GM13976 (cell line): ENCODE results near the gene MAMLD1.

Source experiments
- DNase-seq: peaks from one replicate; pipeline ENCODE4 v3.0.0; 2012; ENCODE audit warnings: low spot score
- in situ Hi-C: fragments of 300-500 bp; cut with MboI; formaldehyde crosslinking; loops from one replicate; pipeline ENCODE4 v1.12.0; 2022; ENCODE audit warnings: low sequenced_read_pairs, mixed read lengths, inconsistent platforms; ENCODE audit not compliant: unreplicated experiment
- TF ChIP-seq, protein P1 (sequence below): IDR thresholded peaks from 2 replicates; pipeline ENCODE4 v1.5.1; 2012; ENCODE audit warnings: borderline replicate concordance, mild to moderate bottlenecking; ENCODE audit not compliant: insufficient read depth; ENCODE audit errors: extremely low read depth, missing control alignments, control extremely low read depth

MAMLD1 gene

GRCh38 chrX:150456941-150457340 is 93.8 kb downstream of the MAMLD1 start:
- in situ Hi-C loops = no loop called here
- DNase-seq = no peak
- TF ChIP-seq, protein P1, sequence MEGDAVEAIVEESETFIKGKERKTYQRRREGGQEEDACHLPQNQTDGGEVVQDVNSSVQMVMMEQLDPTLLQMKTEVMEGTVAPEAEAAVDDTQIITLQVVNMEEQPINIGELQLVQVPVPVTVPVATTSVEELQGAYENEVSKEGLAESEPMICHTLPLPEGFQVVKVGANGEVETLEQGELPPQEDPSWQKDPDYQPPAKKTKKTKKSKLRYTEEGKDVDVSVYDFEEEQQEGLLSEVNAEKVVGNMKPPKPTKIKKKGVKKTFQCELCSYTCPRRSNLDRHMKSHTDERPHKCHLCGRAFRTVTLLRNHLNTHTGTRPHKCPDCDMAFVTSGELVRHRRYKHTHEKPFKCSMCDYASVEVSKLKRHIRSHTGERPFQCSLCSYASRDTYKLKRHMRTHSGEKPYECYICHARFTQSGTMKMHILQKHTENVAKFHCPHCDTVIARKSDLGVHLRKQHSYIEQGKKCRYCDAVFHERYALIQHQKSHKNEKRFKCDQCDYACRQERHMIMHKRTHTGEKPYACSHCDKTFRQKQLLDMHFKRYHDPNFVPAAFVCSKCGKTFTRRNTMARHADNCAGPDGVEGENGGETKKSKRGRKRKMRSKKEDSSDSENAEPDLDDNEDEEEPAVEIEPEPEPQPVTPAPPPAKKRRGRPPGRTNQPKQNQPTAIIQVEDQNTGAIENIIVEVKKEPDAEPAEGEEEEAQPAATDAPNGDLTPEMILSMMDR = no peak

- in situ Hi-C loops = no loop called here
- DNase-seq = no peak
- TF ChIP-seq, protein P1 = no peak
Observed at GRCh38 chrX:150459196-150459595, 96.1 kb downstream of the MAMLD1 start.

- TF ChIP-seq, protein P1 = no peak
- no peak for DNase-seq
- in situ Hi-C loops = no loop called here
Observed at GRCh38 chrX:150460063-150460462, 96.9 kb downstream of the MAMLD1 start.

- in situ Hi-C loops = no loop called here
- DNase-seq = no peak
- TF ChIP-seq, protein P1 = no peak
Observed at GRCh38 chrX:150460781-150461180, 97.7 kb downstream of the MAMLD1 start.

GRCh38 chrX:150463566-150463965 is 100.4 kb downstream of the MAMLD1 start:
- in situ Hi-C loops = no loop called here
- TF ChIP-seq, protein P1 = no peak
- no peak for DNase-seq

DNA sequence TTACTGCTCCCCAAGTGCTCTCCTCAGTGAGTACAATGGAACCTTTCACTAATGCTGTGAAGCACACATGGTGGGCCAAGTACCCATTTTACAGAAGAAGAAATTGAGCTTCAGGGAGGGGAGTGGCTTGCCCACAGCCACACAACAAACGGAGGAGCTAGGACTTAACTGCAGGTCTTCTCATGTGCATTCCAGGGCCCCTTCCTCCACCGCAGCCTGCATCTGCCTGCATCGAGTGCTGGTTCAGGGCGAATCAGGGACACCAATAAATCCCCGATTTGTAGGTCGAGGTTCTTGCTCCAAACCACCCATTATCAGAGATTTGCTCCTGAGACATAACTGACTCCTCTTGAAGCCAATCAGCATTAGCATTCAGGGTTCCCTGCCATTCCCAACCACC is 100.9 kb downstream of the MAMLD1 start:
- TF ChIP-seq, protein P1 = no peak
- in situ Hi-C loops = no loop called here
- DNase-seq = no peak

- no peak for DNase-seq
- TF ChIP-seq, protein P1 = no peak
- in situ Hi-C loops = no loop called here
Observed at GRCh38 chrX:150465326-150465725, 102.2 kb downstream of the MAMLD1 start.
